Nucleus accumbens (tissue), 56 donors: ENCODE data around the gene CITED4.
"Not testable (repeated sequence)": the region's sequence is repeated elsewhere in the genome, so short reads cannot be mapped to it uniquely, and the experiment has no call there.

Experiments
- DNase-seq, 56 donors: peaks; one replicate each; lab custom pipeline; 2025; lab: John Stamatoyannopoulos, UW

The CITED4 gene

GRCh38 chr1:40862008-40862863, at the start of gene CITED4:
CITED4 (minus strand) TSS chr1:40862363; CDS start chr1:40862127, 236 bp downstream.
- DNase-seq: peak; percentile 47 to 96 (median 87)

- no peak for DNase-seq
Observed at GRCh38 chr1:40911105-40911504, 48.9 kb upstream of the CITED4 start.

GRCh38 chr1:40909281-40909680, 47.1 kb upstream of the CITED4 start:
- DNase-seq: no peak

- no peak for DNase-seq
Observed at GRCh38 chr1:40908350-40908749, 46.2 kb upstream of the CITED4 start.

- DNase-seq: no peak
Observed at GRCh38 chr1:40907899-40908298, 45.7 kb upstream of the CITED4 start.

GRCh38 chr1:40906781-40907400, 44.7 kb upstream of the CITED4 start:
- no peak for DNase-seq

GRCh38 chr1:40905061-40905460, 42.9 kb upstream of the CITED4 start:
- no peak for DNase-seq

- DNase-seq: no peak
Observed at GRCh38 chr1:40903106-40903505, 40.9 kb upstream of the CITED4 start.

- DNase-seq: peak in 3 of 56 donors; percentile 16 to 23 (median 20)
Observed at GRCh38 chr1:40901886-40902852, 40.0 kb upstream of the CITED4 start.

GRCh38 chr1:40899230-40899870, 37.2 kb upstream of the CITED4 start:
- DNase-seq: no peak

GRCh38 chr1:40898431-40898901, 36.3 kb upstream of the CITED4 start:
- no peak for DNase-seq

- no peak for DNase-seq
Observed at GRCh38 chr1:40897513-40897912, 35.4 kb upstream of the CITED4 start.

- no peak for DNase-seq
Observed at GRCh38 chr1:40896482-40896881, 34.3 kb upstream of the CITED4 start.

- DNase-seq: no peak
Observed at GRCh38 chr1:40895601-40896000, 33.4 kb upstream of the CITED4 start.

- not testable (repeated sequence) for DNase-seq
Observed at GRCh38 chr1:40894858-40895257, 32.7 kb upstream of the CITED4 start.

- DNase-seq: no peak
Observed at GRCh38 chr1:40894455-40894854, 32.3 kb upstream of the CITED4 start.

GRCh38 chr1:40893946-40894345, 31.8 kb upstream of the CITED4 start:
- DNase-seq: no peak

- no peak for DNase-seq
Observed at GRCh38 chr1:40892354-40892753, 30.2 kb upstream of the CITED4 start.

- DNase-seq: no peak
Observed at GRCh38 chr1:40890771-40891170, 28.6 kb upstream of the CITED4 start.

- no peak for DNase-seq
Observed at GRCh38 chr1:40887652-40888051, 25.5 kb upstream of the CITED4 start.
